ENCODE measurements around the gene SARS2. TPM values are rescaled to one million over a fixed set of nuclear protein-coding genes. Genes with fewer than 3 reads are reported as not detected.
A peak's percentile ranks its signal among the peaks of the same experiment; 100 is the strongest.
"Not testable (repeated sequence)": the region's sequence is repeated elsewhere in the genome, so short reads cannot be mapped to it uniquely, and the experiment has no call there.

Gene SARS2
- total RNA-seq, 4 donors from 2014 or later: 26.6 to 52.0 (median 37.8) TPM

DNA sequence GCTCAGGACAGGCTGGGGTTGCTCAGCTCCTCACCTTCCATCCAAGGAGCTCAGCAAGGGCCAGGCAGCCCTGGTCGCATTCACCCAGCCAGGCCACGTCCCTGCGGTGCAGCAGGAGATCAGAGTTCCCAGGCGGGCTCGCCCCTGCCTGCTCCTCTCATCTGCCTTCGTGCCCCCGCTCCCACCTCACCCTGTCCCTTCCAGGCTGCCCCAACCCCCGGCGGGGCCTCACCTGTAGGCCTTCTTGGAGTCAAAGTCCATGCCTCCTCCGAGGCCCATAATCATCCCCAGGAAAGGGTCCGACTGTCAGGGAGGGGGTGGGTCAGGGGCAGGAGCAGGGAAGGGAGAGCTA is 51.2 kb downstream of the SARS2 start:
- Histone ChIP-seq H3K27ac (no peak overlapping the region), H3K36me3 (peaks cover 16 to 23% of the 10 kb centered on the region in 2 donors), H3K27me3 (no peaks in the 10 kb centered on the region), H3K9me3 (no peaks in the 10 kb centered on the region), H3K4me3 (replicated peaks in 1 of 3) (no peak overlapping the region), H3K4me1 (peaks cover 9 to 18% of the 10 kb centered on the region in 2 donors)
- TF ChIP-seq, protein P1, sequence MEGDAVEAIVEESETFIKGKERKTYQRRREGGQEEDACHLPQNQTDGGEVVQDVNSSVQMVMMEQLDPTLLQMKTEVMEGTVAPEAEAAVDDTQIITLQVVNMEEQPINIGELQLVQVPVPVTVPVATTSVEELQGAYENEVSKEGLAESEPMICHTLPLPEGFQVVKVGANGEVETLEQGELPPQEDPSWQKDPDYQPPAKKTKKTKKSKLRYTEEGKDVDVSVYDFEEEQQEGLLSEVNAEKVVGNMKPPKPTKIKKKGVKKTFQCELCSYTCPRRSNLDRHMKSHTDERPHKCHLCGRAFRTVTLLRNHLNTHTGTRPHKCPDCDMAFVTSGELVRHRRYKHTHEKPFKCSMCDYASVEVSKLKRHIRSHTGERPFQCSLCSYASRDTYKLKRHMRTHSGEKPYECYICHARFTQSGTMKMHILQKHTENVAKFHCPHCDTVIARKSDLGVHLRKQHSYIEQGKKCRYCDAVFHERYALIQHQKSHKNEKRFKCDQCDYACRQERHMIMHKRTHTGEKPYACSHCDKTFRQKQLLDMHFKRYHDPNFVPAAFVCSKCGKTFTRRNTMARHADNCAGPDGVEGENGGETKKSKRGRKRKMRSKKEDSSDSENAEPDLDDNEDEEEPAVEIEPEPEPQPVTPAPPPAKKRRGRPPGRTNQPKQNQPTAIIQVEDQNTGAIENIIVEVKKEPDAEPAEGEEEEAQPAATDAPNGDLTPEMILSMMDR (IDR thresholded peaks at IDR 0.05): no peak
- no peak for TF ChIP-seq POLR2A (IDR thresholded peaks at IDR 0.05)
- WGBS, 2 donors: 90 to 98% methylated on average over 10 to 11 of the region's 11 CpGs
- DNase-seq: no peak
- intact Hi-C loops (cut with DNase I): no loop called here

DNA sequence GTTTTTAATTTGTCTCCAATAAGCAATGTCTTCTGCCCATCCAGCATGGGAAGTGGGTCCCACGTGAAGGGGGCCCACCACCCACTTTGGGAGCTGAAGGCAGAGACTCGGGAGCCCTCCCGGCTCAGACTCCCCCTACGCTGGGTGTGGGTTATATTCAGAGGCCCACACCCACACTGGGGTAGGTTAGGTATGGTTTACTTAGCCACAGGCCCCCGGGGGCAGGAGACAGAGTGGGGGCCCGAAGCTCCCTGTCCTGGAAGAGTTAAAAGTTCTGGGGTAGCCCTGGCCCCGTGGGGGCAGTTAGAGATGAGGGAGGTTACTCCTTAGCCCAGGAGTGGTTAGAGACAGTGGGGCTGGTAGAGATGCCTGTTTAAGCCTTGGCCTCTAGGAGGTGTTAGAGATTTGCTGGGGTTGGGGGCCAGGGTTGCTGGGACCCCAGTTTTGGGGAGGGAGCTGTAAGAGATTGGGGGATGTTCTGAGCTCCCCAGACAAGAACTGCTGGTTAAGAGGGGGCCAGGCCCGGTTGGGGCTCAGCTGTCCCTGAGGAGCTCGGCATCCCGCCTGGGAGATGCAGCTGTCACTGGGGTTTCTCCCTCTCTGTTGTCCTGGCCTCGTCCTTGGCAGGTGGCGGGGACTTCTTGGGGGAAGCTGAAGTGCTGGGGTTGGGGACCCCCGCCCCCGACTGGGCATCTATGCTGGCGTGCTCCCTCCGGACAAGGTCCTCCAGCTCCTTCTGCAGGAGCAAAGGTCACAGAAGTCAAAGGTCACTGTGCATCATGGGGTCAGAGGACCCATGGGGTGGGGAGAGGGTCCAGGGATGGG is 51.8 kb downstream of the SARS2 start:
- 83 to 85% methylated on average over 9 to 14 of the region's 16 CpGs for WGBS, 2 donors
- no peak for DNase-seq
- intact Hi-C loops (cut with DNase I): no loop called here
- H3K4me3 ChIP-seq (replicated peaks in 1 of 3): no peak overlapping the region
- H3K36me3 ChIP-seq: peaks cover 16 to 23% of the 10 kb centered on the region in 2 donors
- TF ChIP-seq POLR2A (IDR thresholded peaks at IDR 0.05): no peak
- TF ChIP-seq, protein P1 (IDR thresholded peaks at IDR 0.05): no peak
- no peaks in the 10 kb centered on the region for H3K9me3 ChIP-seq
- H3K27me3 ChIP-seq: no peaks in the 10 kb centered on the region
- H3K4me1 ChIP-seq: peaks cover 9 to 18% of the 10 kb centered on the region in 2 donors
- peak overlapping the region in 2 of 3 donors; percentile 17 to 37 for H3K27ac ChIP-seq

DNA sequence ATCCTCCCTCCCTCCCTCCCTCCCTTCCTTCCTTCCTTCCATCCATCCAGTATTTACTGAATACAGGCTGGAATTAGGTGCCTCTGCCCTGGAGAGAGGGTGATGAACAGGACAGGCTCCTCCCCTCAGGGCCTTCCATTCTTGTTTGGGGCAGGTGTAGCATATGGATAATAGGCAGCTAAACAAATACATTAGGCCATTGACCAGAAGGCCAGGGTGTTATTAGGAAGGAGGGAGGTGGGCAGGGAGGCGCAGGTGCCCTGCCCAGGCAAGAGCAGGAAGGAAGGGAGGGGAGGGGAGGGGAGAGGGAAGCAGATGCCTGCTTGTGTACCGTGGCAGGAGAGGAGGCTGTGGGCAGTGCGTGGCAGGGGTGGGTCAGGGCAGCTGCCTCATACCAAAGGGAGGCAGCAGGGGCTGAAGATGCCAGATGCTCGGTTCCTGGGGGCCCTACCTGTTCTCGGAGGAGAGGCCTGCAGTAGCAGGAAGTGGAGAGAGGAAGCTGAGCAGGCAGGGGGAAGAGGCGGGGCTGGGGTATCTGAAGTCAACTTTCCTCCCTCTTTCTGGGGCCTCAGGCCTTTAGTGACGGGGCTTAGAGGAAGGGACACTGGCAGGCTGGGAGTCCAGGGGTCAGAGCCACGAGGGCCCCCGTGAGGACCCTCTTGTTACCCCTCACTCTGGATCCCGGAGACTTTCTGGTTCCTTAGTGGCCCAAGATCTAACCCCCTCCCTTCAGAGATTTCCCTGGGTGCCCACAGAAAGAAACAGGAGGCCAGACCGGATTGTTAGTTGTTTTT is 52.6 kb downstream of the SARS2 start, which contains the start of gene RINL:
Gene RINL (minus strand): TSS at position 495 of the 794 bp plus-strand sequence. CDS start 1,533 bp downstream, outside the sequence.
- Histone ChIP-seq H3K4me1 (peaks cover 9 to 18% of the 10 kb centered on the region in 2 donors), H3K27me3 (no peaks in the 10 kb centered on the region), H3K27ac (peak within 1 kb of the TSS in 2 of 3 donors; percentile 17 to 37), H3K9me3 (no peaks in the 10 kb centered on the region), H3K4me3 (replicated peaks in 1 of 3) (no peak within 1 kb of the TSS), H3K36me3 (peaks cover 10 to 16% of the 10 kb centered on the region in 2 donors)
- TF ChIP-seq, protein P1 (IDR thresholded peaks at IDR 0.05): no peak
- TF ChIP-seq POLR2A (IDR thresholded peaks at IDR 0.05): no peak
- intact Hi-C loops (cut with DNase I): no loop called here
- 50 to 52% methylated on average over 11 of the region's 11 CpGs for WGBS, 2 donors
- DNase-seq: peak; percentile 17 to 25

DNA sequence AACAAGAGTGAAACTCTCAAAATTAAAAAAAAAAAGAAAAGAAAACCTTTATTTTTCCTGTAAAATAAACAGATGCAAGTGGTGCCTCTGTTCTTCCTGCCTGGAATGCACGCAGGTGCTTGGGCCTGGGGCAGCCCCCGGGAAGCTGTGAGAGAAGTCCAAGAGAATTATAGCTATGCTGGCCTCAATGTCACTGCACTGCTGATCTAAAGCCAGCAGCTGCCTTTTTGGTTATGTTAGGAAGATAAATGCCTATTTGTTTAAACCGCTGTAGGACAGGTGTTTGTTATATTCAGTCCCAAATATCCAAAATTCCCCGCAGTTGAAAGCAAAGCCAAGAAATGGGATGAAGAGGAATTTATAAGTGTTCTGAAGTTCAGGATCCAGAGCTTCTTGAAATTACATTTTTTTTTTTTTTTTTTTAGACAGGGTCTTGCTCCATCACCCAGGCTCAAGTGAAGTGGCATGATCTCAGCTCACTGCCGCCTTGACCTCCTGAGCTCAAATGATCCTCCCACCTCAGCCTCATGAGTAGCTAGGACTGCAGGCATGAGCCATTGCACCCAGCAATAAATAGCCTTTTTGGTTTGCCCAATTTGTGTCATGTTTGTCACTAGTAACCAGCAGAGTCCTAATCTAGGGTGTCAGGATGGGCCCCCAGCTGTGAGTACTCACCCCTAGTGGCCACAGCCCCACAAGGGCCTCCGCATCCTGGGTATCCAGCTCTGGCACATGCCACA is 54.7 kb downstream of the SARS2 start:
- Histone ChIP-seq H3K4me3 (replicated peaks in 1 of 3) (no peak overlapping the region), H3K4me1 (peaks cover 9 to 18% of the 10 kb centered on the region in 2 donors), H3K9me3 (no peaks in the 10 kb centered on the region), H3K36me3 (peaks cover 5 to 9% of the 10 kb centered on the region in 2 donors), H3K27me3 (no peaks in the 10 kb centered on the region), H3K27ac (no peak overlapping the region)
- intact Hi-C loops (cut with DNase I): no loop called here
- DNase-seq: no peak
- TF ChIP-seq POLR2A (IDR thresholded peaks at IDR 0.05): no peak
- TF ChIP-seq, protein P1 (IDR thresholded peaks at IDR 0.05): no peak
- WGBS, 2 donors: 68 to 74% methylated on average over 6 of the region's 6 CpGs

DNA sequence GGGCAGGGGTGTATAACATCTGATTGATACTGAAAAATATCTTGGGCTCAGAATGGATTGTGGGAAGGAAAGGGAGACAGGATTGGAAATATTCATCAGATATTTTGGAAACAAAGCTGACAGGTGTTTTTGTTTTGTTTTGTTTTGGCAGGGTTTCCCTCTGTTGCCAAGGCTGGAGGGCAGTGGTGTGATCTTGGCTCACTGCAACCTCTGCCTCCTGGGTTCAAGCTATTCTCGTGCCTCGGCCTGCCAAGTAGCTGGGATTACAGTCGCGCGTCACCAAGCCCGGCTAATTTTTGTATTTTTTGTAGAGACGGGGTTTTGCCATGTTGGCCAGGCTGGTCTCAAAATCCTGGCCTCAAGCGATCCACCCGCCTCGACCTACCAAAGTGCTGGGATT is 57.2 kb downstream of the SARS2 start:
- intact Hi-C loops (cut with DNase I); H3K4me3 ChIP-seq (replicated peaks in 1 of 3); H3K36me3 ChIP-seq; H3K27me3 ChIP-seq; H3K9me3 ChIP-seq; DNase-seq; H3K27ac ChIP-seq: not testable (repeated sequence)
- peaks cover 19 to 28% of the 10 kb centered on the region in 2 donors for H3K4me1 ChIP-seq
- WGBS, 2 donors: 76 to 77% methylated on average over 10 of the region's 10 CpGs
